Gastroesophageal sphincter (tissue), 3 donors: ENCODE data around the gene SSTR3.

Source experiments
- CTCF ChIP-seq, 4 experiments: fragments of 200-600 bp in 2 of 4; fragments of 450-650 bp in 2 of 4; sonication (generic) in 1 of 4; IDR thresholded peaks; one replicate each; pipeline ENCODE4 v1.5.1; 2017 to 2019; ENCODE audit warnings: antibody characterized with exemption in 4 of 4, mild to moderate bottlenecking in 2 of 4, moderate library complexity in 2 of 4
- POLR2A ChIP-seq, 2 donors: fragments of 450-650 bp; IDR thresholded peaks; one replicate each; pipeline ENCODE4 v1.6.1; 2017; ENCODE audit warnings: antibody characterized with exemption in 2 of 2, mild to moderate bottlenecking in 2 of 2, moderate library complexity in 1 of 2

- TF ChIP-seq POLR2A (IDR thresholded peaks at IDR 0.05): no peak
- no peak for TF ChIP-seq CTCF (IDR thresholded peaks at IDR 0.05)
These were observed 22.7 kb upstream of the SSTR3 start for GRCh38 chr22:37234736-37235711.
